Activated B cell treated with CpG ODN at 0.5 μM for 24 hours (primary cell): ENCODE results near the gene CAMK1G. TPM values are rescaled to one million over a fixed set of nuclear protein-coding genes. Genes with fewer than 3 reads are reported as not detected.

Experiments
- ATAC-seq: fragments of 200-7000 bp; cut with Tn5 transposase; one replicate; pipeline ENCODE4 v1.10.0; 2021; ENCODE audit warnings: low read depth, mild to moderate bottlenecking, moderate library complexity
- CTCF ChIA-PET: fragments of 350-600 bp; sonication (Branson Sonifier 250); formaldehyde crosslinking; loops from one replicate; lab custom pipeline; 2021; ENCODE audit warnings: antibody characterized with exemption; lab: Charles Lee
- POLR2A ChIA-PET: fragments of 350-600 bp; sonication (Branson Sonifier 250); formaldehyde crosslinking; loops from one replicate; lab custom pipeline; 2021; ENCODE audit warnings: antibody characterized with exemption; lab: Charles Lee
- DNase-seq: peaks from one replicate; pipeline ENCODE4 v3.0.0; 2022
- H3K27ac Mint-ChIP-seq: one replicate; pipeline ENCODE4 v1.8.0; 2020; ENCODE audit warnings: mixed read lengths
- H3K27me3 Mint-ChIP-seq: one replicate; pipeline ENCODE4 v1.8.0; 2021; ENCODE audit warnings: mixed read lengths
- H3K36me3 Mint-ChIP-seq: one replicate; pipeline ENCODE4 v1.8.0; 2021; ENCODE audit warnings: low read depth, mixed read lengths
- H3K4me1 Mint-ChIP-seq: one replicate; pipeline ENCODE4 v1.8.0; 2021; ENCODE audit warnings: mixed read lengths
- H3K4me3 Mint-ChIP-seq: one replicate; pipeline ENCODE4 v1.8.0; 2020; ENCODE audit warnings: mild to moderate bottlenecking, mixed read lengths
- H3K9me3 Mint-ChIP-seq: one replicate; pipeline ENCODE4 v1.8.0; 2020; ENCODE audit warnings: mixed read lengths
- intact Hi-C: fragments of 100-400 bp; cut with micrococcal nuclease; formaldehyde crosslinking; loops from one replicate; pipeline ENCODE4 v1.15.1; 2024
- total RNA-seq: library from RNA; stranded (reverse); gene quantifications from 2 replicates; pipeline ENCODE4 v1.2.3, GENCODE V29; 2022
- TF ChIP-seq, protein P1 (sequence below): fragments of 200-600 bp; IDR thresholded peaks from one replicate; pipeline ENCODE4 v1.8.0; 2022; ENCODE audit warnings: antibody characterized with exemption, mild to moderate bottlenecking

Gene CAMK1G
- total RNA-seq, 1 donor from 2014 or later: not detected

DNA sequence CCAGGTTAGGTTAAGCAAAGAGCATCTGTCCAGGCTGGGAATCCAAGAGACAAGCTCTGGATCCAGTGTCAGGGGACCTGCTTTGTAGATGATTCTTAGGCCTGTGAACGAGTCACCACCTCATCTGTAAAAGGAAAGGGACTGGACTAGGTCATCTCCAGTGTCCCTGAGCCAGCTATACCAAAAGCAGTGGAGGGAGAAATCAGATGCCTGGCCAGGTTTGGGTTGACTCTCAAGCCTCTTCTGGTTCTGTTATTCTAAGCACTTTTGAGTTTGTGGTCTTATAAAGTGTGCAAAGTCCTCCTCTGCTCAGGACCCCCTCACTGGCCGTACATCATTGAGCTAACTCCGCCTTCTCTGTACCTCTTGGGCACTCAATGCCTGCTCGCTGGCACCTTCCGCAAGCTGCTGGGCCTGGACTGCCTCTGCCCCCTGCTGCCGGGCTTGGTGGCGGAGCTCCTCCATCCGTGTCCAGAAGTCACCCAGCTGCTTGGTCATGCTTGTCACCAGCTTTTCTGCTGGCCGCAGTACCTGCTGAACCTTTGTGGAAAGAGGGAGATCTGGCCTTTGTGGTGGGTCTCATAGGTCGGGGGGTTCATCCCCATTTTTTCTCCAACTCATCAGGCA, 33.6 kb downstream of the CAMK1G start:
- no peaks in the 10 kb centered on the region for H3K4me1 Mint-ChIP-seq
- POLR2A ChIA-PET: no interaction called here
- no peak for ATAC-seq
- H3K27me3 Mint-ChIP-seq: peaks cover 11% of the 10 kb centered on the region
- TF ChIP-seq, protein P1, sequence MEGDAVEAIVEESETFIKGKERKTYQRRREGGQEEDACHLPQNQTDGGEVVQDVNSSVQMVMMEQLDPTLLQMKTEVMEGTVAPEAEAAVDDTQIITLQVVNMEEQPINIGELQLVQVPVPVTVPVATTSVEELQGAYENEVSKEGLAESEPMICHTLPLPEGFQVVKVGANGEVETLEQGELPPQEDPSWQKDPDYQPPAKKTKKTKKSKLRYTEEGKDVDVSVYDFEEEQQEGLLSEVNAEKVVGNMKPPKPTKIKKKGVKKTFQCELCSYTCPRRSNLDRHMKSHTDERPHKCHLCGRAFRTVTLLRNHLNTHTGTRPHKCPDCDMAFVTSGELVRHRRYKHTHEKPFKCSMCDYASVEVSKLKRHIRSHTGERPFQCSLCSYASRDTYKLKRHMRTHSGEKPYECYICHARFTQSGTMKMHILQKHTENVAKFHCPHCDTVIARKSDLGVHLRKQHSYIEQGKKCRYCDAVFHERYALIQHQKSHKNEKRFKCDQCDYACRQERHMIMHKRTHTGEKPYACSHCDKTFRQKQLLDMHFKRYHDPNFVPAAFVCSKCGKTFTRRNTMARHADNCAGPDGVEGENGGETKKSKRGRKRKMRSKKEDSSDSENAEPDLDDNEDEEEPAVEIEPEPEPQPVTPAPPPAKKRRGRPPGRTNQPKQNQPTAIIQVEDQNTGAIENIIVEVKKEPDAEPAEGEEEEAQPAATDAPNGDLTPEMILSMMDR: no peak
- DNase-seq: no peak
- no peak overlapping the region for H3K4me3 Mint-ChIP-seq
- CTCF ChIA-PET: no interaction called here
- H3K9me3 Mint-ChIP-seq: no peaks in the 10 kb centered on the region
- H3K36me3 Mint-ChIP-seq: no peaks in the 10 kb centered on the region
- no peak overlapping the region for H3K27ac Mint-ChIP-seq
- intact Hi-C loops: no loop called here

DNA sequence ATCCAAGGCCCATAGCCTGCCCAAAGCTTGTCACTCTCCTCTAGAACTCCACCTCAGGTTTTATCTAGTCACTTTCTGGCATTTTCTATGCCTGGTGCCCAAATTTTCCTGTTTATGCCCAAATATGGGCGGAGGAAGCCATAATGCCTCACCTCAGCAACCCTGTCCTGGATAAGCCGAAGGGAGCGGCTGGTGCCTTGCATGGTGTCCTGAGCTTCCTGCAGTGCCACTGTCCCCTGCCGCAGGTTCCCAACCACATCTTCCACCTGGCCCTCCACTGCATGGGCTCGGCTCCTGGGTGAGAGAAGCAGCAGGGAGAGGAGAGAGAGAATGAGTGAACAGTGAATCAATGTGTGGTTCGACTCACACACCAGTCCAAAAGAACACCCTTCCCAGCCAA, 34.2 kb downstream of the CAMK1G start:
- H3K4me1 Mint-ChIP-seq: no peaks in the 10 kb centered on the region
- peaks cover 11% of the 10 kb centered on the region for H3K27me3 Mint-ChIP-seq

DNA sequence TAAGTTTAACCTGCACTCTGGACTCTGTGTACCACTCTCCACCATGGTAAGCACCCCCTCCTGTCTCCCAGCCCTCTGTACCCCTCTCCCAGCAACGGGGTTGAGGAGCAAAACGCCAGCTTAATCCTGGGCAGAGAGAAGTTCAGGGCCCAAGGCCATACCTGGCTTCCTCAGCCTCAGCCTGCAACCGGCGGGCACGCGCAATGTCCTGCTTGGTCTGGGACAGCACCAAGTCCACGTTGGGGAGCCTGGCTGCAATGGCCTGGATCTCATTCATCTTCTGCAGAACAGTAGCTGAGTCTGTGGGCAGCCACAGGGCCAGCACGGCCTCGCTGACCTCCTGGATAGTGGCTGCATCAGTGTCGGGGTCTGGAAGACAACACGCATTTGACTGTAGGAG, 34.8 kb downstream of the CAMK1G start:
- H3K27ac Mint-ChIP-seq: no peak overlapping the region
- ChIA-PET POLR2A (no interaction called here), CTCF (no interaction called here)
- peaks cover 11% of the 10 kb centered on the region for H3K27me3 Mint-ChIP-seq
- H3K4me3 Mint-ChIP-seq: no peak overlapping the region
- H3K4me1 Mint-ChIP-seq: no peaks in the 10 kb centered on the region
- intact Hi-C loops: no loop called here
- ATAC-seq (no peak), DNase-seq (no peak)
- no peaks in the 10 kb centered on the region for H3K36me3 Mint-ChIP-seq
- TF ChIP-seq, protein P1: no peak
- no peaks in the 10 kb centered on the region for H3K9me3 Mint-ChIP-seq

More for the DNA sequence above, 34.2 kb downstream of the CAMK1G start:
- ATAC-seq (no peak), DNase-seq (no peak)
- ChIA-PET CTCF (no interaction called here), POLR2A (no interaction called here)
- TF ChIP-seq, protein P1: no peak
- Mint-ChIP-seq H3K36me3 (no peaks in the 10 kb centered on the region), H3K27ac (no peak overlapping the region), H3K4me3 (no peak overlapping the region), H3K9me3 (no peaks in the 10 kb centered on the region)
- intact Hi-C loops: no loop called here

DNA sequence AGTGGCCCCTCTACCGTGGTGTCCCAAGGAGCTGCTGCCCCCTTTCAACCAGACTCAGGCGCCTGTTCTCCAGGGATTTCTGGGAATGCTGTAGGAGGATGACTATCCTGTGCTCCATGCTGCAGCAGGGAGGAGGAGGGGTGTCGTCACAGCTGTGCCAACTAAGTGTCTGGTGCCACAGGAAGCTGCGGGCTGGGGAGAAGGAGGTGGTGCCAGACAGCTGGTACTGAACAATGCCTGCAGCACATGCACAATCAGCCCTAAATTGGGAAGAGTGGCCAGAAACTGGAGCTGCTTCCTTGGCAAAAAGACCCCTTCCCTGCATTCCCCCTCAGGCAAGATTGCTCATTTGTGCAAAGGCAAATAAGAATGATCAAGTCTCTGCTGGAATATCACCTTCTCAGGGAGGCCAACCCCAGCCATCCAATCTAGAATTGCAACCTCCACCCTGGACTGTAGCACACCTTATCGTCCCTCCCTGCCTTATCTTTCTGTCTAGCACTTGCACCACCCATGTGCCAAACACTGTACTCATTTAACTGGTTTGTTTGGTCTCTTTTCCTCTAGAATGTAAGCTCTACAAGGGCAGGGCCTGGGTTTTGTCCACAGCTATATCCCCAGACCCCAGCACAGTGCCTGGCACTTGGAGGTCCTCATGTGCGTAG, 35.4 kb downstream of the CAMK1G start:
- TF ChIP-seq, protein P1: no peak
- no peak overlapping the region for H3K27ac Mint-ChIP-seq
- H3K4me3 Mint-ChIP-seq: no peak overlapping the region
- ATAC-seq (no peak), DNase-seq (no peak)
- H3K9me3 Mint-ChIP-seq: no peaks in the 10 kb centered on the region
- peaks cover 11% of the 10 kb centered on the region for H3K27me3 Mint-ChIP-seq
- H3K36me3 Mint-ChIP-seq: no peaks in the 10 kb centered on the region
- CTCF ChIA-PET: interaction anchor here (1.1 kb wide), 1 partner anchor 17 kb away, joined by 3 read pairs; no protein-coding TSS in a partner anchor
- POLR2A ChIA-PET: no interaction called here
- intact Hi-C loops: no loop called here
- no peaks in the 10 kb centered on the region for H3K4me1 Mint-ChIP-seq

DNA sequence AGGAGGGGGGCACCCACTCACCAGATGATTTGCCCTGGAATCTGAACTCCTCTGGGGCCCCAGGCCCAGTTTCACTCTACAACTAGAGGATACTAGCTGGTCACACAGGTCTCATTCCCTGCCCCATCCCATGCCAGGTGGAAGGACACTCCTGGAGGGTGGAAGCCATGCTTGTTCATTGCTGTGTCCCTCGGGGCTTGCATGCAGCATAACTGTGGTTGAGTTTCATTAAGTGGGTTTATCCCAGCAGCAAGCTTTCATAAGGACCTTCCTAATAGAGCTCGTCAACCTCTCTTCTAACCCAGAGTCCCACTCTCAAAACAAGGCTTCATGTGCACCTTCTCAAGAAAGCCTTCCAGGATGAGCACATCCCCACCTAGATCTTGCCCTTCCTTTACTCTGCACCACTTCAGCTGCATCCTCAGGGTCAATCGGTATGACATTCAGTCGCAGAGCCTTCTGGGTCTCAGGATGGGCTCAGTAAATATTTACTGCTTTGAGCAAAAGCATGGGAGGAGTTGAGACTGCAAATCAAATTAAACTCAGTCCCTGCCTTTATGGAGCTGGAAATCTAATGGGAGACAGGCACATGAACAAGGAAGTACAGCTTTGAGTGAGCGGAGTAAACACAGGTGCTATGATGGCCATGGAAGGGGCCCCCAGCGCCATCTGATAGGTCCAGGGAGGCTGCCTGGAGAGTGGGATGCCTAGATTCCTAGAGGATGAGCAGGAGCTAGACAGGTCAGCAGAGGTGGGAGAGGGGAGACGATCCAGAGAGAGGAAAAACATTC, 36.4 kb downstream of the CAMK1G start:
- no peak overlapping the region for H3K27ac Mint-ChIP-seq
- DNase-seq: no peak
- ChIA-PET CTCF (interaction anchor here (1.1 kb wide), 1 partner anchor 18 kb away, joined by 3 read pairs; no protein-coding TSS in a partner anchor), POLR2A (no interaction called here)
- H3K4me1 Mint-ChIP-seq: no peaks in the 10 kb centered on the region
- peaks cover 9% of the 10 kb centered on the region for H3K27me3 Mint-ChIP-seq
- TF ChIP-seq, protein P1: no peak
- no peak overlapping the region for H3K4me3 Mint-ChIP-seq
- ATAC-seq: no peak
- intact Hi-C loops: no loop called here
- no peaks in the 10 kb centered on the region for H3K9me3 Mint-ChIP-seq
- H3K36me3 Mint-ChIP-seq: no peaks in the 10 kb centered on the region
